Stimulated activated CD8-positive, alpha-beta memory T cell treated with anti-CD3 and anti-CD28 coated beads, Interleukin-12 subunit alpha, Interleukin-12 subunit beta, amount 100 ng/mL, for 4 hours (primary cell): ENCODE data around the gene DYNC1LI2.
"Not testable (repeated sequence)": the region's sequence is repeated elsewhere in the genome, so short reads cannot be mapped to it uniquely, and the experiment has no call there.

Experiments
- DNase-seq: peaks from one replicate; pipeline ENCODE4 v3.0.0-alpha.2; 2020; ENCODE audit warnings: low read depth

The DYNC1LI2 gene

DNA sequence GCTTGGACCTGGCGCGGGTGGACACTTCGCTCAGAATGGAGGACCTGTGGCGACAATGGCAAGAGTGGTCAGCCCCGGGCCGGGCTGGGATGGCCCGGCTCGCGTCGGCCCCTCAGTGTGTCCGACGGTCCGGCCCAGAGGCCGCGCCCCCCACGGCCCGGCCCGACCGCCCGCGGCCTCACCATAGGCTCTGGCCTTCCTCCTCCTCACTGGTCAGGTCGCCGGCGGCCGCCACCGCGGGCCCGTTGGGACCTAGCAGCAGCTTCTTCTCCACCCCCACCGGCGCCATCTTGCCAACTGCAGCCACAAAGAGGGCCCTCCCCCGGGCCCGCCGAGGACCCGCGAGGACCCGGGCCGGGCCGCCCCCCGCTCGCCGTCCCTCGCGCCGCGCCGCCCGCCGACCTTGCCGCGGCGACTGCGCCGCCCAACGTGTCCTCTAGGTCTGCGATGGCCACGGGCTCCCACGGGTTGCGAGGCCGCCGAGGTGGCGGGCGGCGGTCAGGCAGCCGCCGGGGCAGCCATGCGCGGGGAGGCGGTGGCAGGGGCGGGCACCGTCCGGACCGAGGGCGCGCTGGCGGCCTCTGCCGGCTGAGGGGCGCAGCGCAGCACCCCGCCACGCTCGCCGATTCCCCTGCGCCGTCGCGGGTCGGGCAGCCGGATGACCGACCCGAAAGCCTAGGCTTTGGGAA is at the start of gene DYNC1LI2:
Gene DYNC1LI2 (minus strand): TSS at position 307 of the 689 bp plus-strand sequence. CDS start 18 bp downstream, at position 289.
- peak; percentile 70 for DNase-seq

DNA sequence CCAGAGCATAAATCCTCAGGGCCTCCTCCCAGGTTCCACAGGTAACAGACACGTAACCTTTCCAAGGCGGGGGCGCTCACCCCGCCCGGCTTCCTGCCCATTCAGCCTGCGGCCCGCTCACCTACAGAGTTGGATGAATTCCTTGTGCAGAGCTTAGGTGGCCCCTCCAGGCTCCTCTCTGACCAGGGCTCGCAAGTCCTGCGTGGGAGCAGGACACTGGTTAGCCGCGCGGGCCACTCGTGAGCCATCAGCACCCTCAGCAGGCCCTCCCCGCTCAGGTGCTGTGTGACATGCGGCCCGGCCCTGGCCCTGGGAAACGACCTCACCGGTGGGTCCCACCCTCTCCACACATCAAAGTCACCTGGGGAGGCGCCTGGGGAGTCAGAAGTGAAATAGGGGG is 49.4 kb upstream of the DYNC1LI2 start:
- DNase-seq: no peak

DNA sequence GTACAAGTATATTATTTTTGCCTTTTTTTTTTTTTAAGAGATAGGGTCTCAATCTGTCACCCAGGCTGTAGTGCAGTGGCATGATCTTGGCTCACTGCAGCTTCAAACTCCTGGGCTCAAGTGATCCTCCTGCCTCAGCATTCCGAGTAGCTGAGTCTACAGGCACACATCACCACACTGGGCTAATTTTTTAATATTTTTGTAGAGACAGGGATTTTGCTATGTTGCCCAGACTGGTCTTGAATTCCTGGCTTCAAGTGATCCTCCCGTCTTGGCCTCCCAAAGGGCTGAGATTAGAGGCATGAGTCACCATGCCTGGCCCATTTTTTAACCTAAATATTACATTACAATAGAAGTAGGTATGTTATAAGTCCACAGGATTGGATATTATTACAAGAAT is 46.8 kb upstream of the DYNC1LI2 start:
- DNase-seq: no peak

DNA sequence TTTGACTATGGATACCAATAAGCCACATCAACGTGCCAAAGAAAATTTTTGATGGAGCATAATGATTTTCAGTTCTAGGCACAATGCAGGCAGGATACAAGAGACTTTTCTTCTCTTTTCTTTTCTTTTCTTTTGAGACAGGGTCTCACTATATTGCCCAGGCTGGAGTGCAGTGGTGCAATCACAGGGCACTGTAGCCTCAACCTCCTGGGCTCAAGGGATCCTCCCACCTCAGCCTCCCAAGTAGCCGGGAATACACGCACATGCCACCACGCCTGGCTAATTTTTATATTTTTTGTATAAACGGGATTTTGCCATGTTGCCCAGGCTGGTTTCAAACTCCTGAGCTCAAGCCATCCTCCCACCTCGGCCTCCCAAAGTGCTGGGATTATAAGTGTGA is 42.6 kb upstream of the DYNC1LI2 start:
- DNase-seq: not testable (repeated sequence)

DNA sequence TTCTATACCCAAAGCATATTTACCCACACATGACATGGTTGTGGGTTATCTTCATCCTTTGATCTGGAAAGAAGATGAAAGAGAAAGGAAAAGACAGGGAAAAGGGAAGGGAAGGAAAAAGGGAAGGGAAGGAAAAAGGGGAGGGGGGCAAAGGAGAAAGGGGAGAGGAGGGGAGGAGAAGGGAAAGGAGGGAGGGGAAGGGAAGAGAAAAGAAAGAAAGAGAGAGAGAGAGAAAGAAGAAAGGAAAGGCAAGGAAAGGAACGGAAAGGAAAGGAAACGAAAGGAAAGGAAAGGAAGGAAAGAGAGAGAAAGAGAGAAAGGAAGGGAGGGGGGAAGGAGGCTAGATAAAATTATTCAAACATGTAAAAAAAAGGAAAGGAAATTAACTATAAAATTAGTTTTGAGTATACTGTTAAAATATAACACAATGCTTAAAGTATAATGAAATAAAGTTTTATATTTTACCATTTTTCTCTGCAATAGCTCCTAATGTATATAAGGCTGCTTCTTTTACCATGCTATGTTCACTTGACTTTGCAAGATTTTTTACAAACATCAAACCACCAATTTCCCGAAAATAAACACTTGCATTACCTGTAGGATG is 38.8 kb upstream of the DYNC1LI2 start:
- no peak for DNase-seq

DNA sequence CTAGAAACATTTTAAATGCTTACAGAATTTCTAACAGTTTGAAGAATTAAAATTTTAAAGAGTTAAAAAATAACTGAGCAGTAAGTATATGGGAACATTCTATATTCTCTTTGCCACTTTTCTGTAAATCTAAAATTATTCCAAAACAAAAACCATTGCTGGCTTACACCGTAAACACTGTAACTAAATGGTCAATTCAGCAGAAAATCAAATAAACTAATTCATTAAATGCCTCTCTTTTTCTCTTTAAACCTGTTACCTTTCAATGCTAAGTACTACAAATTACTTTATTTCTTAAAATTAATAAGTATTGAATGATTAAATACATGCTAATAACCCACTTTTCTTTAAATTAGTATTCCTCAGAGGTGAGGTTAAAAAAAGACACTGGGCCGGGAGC is 36.0 kb upstream of the DYNC1LI2 start:
- no peak for DNase-seq

DNA sequence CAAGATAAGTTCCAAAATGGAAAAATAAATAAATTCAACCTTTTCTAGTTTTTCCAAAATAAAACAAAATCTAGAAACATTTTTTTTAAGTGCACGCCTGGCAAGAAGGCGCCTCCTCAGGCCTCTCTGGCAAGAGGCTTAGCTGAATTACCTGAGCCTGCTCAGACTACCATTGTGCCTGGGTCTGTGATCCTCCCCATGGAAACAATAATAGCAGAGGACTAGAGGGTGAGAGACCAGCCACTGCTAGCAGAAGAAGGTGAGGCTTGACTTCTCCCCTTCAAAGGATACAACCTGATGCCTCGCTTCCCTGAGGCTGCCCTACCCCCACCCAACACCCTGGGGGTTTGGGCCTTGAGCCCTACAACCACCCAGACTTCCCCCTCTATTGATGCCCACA is 35.1 kb upstream of the DYNC1LI2 start:
- no peak for DNase-seq

DNA sequence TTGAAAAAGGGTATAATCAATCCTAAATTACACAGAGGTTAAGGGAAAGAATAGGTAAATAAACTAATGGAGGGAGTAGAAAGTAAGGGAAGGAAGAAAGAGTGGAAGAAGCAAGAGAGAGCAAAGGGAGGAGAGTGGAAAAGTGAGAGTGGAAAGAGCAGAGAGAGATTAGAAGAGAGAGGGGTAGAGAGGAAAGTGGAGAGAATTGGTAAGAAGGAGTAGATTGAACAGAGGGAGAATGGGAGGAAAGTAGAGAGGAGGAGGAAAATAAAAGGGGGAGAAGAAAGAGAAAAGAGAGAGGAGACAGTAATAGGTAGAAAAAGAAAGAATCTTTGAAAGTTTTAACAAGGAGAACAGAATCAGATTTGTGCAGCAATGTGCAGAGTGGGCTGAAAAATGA is 25.0 kb upstream of the DYNC1LI2 start:
- no peak for DNase-seq

DNA sequence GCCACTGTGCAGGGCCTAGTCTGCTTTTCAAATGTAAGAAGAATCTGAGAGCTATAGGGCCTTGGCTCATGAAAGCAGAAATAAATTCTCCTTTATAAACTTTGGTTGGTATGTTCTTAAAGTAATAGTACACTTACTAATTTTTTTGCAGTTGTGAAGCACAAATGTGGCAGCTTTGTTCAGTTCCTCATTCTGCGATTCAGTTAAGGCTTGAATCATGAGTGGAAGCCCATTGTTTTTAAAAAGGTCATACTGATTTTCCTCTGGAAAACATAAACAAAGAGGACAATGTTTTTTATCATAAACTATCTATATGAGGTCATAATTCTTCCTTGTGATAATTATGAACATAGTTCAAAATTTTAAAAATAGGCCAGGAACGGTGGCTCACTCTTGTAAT is 23.6 kb upstream of the DYNC1LI2 start:
- DNase-seq: no peak

DNA sequence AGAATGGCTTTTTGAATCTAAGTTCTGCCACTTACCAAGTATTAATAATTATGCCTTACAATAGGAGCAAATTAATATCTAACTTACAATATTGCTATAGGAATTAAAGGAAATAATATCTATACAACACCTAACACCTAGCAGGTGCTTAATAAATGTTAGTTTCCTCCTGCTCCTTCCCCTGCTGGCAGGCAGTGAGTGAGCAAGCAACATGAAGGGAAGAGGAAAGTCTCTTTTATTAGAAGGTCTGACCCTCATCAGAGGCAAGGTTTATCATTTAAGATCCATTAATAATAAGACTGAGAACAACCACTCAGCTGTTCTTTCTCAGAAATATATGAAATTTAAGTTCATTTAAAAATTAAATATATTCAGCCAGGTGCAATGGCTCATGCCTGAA is 6.7 kb upstream of the DYNC1LI2 start:
- DNase-seq: no peak

DNA sequence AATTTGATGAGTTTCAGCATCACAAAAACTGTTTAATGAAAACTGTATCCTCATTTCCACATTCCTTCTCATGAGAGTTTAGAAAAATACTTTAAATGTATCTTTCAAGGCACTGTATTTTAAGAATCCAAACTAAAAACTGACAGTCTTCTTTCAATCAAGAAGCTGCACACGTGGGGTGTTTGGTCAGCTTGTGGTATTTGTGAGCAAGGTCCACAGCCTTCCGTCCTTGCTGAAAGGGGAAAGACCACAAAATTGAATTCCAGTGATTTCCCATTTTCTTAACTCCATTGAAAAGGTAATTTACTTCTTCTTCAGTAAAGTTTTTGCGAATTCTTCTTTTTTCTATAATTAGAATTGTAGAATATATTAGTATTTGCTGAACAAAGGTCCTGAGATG is 3.4 kb upstream of the DYNC1LI2 start:
- DNase-seq: no peak

DNA sequence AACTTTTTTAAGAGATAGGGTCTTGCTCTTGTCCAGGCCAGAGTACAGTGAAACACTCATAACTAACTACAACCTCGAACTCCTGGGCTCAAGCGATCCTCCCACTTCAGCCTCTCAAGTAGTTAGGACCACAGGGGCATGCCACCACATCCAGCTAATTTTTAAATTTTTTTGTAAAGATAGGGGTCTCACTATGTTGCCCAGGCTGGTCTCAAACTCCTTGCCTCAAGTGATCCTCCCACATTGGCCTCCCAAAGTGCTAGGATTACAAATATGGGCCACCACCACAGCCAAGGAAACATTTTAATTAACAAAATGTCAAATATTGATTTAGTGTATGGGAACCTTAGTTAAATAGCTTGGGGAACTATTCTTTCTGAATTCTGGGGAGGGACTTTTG is 2.8 kb upstream of the DYNC1LI2 start:
- no peak for DNase-seq

DNA sequence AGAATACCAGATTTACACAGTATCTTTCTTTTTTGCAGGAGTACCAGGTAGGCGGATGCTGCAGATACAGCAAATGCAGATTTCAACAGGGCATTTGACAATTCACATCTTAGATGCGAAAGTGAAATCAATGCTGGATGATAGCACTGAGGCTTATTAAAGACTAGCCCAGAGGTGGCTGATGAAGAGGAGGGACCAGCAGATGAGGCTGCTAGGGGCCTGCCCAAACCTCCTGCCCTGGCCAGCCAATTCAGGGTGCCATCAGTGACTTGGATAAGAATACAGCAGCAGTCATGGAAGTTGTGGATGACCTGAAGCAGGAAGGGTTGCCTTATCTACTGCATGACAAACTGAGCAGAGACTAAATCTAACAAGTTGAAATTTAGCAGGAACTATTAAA is 1.5 kb upstream of the DYNC1LI2 start:
- no peak for DNase-seq

DNA sequence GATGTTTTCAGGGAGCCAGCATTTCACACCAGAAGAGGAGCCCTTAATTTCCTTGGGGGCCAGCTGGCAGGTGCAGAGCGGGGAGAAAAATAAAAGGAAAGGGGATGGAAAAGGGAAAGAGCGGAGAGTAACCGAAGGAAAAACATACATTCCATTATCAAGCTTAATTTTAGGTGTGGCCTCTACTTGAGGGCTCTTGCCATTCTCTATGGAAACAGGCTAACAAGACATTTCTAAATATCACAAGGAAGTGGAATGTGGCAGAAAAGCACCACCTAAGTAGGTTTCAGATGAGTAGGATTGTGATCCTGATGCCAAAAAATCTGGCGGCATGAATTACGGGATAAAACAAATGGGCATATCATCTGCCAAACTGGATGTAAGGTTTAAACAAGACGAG is 970 bp upstream of the DYNC1LI2 start:
- DNase-seq: no peak

DNA sequence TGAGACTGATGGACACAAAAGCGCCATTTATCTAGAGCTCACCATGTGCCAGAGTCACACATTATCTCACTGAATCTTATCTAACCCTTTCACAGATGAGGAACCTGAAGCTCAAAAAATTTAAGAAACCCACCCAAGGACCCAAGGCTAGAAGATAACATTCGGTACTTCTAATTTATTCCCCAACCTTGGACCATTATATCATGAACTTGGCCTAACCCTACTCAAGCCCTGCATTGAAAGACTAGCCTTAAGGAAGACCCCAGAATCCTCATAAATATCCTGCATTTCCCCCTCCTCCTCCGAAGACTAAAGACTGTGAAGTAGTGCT is 548 bp upstream of the DYNC1LI2 start:
- no peak for DNase-seq

DNA sequence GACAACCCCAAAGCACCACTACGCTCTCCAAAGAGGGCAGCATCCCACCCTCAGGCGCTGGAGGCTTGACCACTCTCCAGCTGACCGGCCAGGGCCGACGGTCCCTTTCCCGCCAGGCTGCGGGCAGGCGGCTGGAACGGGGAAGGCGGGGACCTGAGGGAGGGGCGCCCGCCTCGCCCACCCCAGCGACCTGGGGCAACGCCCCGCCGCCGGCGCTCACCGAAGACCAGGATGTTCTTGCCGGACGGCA is 431 bp downstream of the DYNC1LI2 start:
- no peak for DNase-seq

DNA sequence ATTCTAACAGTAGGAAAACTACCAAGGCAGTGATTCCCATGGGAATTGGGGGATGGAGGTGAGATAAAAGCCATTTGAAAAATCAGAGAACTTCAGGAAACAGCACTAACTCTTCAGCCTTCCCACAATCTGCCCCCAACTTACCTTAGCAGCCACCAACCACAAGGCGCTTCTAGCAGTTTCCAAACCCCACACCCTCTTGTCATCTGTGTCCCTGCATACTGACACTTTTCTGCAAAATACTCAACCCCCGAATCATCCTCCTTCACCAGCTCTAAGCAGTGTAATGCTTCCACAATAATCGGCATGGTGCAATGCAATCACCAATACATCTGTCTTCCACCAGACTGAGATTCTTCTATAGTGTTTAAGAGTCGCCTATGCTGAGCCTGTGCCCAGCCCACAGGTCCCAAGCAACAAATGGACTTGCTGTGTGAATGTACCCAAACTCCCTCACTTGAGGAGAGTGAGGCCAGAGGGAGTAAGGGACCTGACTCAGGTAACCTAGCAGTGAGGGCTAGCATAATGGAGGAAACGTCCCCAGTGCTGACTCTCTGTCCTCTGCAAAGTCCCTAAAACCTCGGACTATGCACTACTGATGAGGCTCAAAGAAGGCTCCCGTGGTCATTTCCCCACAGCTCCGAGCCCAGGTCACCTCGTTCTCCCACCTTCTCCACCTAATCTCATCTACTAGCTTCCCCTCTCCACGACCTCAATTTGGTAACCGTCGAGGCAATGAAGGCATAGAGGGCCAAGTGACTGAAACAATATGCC is 943 bp downstream of the DYNC1LI2 start:
- DNase-seq: no peak

DNA sequence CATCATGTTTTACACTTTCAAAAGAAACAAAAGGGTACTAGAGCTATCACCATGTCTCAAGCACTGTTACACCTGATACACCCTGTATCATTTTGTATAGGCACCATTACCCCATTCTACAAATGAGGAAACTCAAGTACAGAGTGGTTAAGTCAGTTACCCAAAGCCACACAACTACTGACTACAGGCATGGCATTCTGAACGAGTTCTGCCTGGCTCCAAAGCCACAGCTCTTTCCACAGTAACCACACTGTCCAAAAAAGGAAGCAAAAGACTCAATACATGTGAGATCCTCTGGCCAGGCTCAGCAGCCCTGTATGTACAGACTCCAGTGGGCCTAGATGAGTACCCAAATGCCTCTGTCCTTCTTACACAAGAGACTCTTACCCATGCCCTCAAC is 4.7 kb downstream of the DYNC1LI2 start:
- no peak for DNase-seq

DNA sequence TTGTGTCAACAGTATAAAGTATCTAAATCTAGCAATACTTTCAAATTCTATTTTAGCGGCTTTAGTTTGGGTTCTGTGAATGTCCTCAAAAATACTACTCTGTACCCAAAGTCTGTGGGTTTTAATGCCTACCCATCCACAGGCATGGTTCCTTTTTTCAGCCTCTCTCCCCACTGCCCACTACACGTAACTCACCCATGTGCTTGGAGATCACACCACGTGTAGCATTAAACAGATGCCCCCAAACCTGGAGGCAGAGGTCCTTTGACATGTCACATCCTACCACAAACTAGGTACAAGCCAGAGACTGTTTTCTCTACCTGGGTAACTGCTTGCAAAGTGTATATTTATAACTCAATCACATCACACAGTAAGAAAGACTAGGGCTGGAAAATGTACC is 5.4 kb downstream of the DYNC1LI2 start:
- no peak for DNase-seq

DNA sequence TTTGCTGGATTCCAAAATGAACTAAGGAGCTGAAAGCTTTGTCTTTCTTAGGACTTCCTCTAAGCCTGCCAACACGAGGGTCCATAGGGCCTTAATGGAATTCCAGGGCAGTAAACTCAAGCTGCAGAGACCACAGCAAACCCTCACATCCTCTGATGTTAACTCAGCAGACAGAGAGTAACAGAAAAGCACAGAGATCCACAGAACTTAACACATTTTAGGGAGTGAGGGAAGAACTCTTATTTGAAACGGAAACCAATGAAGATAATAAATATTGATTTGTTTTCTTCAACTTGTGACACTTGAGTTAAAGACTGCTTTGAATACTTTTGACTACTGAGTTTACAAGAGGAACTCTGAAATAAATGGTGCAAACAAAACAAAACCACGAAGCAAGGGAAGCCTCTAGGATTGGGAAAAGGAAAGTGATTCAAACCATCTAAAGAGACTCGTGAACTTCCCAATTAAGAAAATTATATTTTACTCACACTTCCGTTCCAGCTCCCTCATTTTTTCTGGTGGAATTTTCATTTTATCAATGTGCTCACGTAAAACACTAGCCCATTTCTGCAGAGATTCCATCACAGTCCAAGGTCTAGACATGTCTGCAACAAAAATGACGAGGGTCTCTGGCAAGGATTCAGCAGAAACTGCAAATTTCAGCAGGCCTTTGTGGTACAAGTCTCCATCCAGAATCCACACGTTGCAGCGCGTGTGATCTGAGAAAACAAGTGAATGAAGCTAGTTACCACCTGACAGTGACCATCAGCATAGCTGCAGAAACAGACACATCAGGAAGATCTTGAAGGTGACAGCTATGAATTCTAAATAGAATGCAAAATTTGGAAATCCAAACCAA is 9.2 kb downstream of the DYNC1LI2 start:
- no peak for DNase-seq

DNA sequence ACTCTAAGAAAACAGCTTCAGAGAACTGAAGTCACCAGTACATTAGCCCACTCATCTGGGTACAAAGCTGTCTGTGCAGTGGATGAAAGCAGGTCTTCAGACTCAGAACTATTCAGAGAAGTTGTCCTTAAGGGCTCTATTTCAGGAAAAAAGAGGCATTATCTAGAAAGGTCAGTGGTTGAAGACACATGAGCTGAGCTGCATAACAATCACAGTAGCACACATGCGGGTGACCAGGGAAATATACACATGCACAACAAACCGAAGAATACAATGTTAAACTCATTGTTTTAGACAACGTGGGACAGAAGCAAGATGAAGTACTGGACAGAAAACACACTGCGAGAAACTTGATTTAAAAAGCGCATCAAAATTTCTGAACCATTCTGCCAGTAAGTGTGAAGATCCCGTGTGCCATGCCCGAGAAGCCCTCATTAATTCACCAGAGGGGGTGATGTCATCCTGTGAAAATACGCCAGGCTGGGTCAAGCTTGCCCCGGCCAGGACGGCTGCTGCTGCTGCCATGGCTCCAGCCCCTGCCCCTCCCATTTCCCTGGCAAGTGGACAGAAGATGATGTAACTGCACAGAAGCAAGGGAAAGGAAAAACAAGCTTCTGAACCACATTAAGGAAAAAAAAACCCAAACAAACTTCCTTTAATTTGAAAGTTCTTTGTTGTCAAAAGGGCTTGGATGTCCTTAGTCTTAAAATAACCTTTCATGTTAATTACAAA is 10.1 kb downstream of the DYNC1LI2 start:
- DNase-seq: no peak

DNA sequence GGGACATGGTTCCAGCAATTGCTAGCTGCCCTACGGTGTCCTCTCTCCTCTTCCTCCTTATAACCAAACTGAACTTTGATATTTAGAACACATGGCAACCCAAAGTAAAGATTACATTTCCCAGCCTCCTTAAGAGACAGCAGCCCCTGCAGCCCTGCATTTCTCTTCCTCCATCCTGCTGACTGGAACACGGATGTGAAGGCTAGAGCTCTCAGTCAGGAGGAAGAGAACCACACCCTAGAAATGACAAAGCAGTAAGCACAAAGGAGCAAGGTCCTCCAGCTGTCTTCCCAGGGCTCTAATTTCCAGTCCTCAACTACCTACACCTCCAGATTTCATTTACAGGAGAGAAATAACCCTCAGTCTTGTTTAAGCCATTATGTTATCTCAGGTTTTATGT is 10.9 kb downstream of the DYNC1LI2 start:
- DNase-seq: no peak
